GM18867 (cell line): ENCODE measurements around the gene KCNJ9.

Source experiments
- ATAC-seq: cut with Tn5 transposase; IDR thresholded peaks from one replicate; pipeline ENCODE4 v1.9.1; 2021; ENCODE audit warnings: mild to moderate bottlenecking, moderate library complexity; ENCODE audit not compliant: unreplicated experiment

The KCNJ9 gene

DNA sequence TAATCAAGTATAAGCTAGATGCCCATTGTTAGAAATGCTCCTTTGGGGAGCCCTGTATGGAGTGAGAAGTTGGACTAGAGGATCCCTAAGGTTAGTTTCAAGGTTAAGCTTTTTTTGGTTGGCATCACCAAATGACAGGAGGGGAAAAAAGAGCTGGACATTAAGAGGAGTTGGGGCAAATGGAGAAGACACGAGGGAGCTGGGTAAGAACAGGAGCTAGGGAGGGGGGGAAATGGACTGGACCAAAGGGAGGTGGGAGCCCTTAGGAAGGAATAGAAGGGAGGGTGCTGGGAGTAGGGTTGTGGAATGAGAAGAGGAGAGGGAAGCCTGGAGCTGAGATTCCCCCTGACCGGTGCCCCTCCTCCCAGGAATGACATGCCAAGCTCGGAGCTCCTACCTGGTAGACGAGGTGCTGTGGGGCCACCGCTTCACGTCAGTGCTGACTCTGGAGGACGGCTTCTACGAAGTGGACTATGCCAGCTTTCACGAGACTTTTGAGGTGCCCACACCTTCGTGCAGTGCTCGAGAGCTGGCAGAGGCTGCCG is 5.9 kb downstream of the KCNJ9 start:
- no peak for ATAC-seq

- ATAC-seq: no peak
These were observed 8.5 kb downstream of the KCNJ9 start for GRCh38 chr1:160089883-160090282.

- ATAC-seq: no peak
These were observed 9.4 kb downstream of the KCNJ9 start for GRCh38 chr1:160090760-160091159.

- no peak for ATAC-seq
These were observed 10.4 kb downstream of the KCNJ9 start for GRCh38 chr1:160091666-160092223.

DNA sequence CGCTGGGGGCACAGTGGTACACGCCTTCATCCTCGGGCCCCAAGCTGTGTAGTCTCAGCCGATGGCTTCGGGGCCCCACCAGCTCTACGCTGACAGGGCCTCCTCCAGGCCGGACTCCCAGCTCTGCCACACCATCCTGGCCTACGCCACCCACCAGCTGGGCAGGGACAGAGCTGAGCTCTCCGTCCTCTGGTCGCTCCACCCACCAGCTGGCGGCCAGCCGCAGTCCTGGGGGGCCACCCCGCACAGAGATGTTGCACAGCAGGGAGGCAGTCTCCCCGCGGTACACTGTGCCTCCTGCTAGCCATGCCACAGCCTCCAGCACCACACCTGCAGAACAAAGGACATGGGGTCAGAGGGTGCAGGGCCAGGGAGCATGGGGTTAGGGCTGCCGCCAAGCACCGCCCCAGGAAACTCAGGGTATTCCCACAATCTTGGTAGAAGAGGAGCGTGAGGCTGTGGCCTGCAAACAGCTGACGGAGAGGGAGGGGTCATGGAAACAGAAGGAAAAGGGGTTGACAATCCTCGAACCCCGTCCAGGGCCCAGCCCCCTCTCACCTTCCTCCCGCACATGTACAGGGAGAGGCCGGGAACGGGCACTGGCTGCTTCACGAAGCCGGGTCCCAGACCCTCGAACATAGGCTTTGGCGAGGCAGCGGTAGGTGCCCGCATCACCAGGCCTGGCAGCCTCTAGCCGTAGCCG is 11.2 kb downstream of the KCNJ9 start:
- ATAC-seq: no peak

DNA sequence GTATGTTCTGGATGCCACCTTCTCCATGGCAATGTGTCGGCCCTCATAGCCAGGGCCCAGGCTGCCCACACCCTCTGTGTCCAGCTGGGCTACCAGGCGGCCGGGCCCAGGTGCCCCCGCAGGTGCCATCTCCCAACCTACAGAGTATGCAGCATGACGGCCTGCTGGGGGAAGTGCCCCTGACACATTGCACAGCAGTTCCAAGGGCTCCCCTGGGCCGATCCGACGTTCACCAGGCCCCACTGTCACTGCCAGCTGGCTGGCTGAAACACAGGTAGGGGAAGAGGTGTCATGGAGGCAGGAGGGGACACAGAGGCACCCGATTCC is 11.7 kb downstream of the KCNJ9 start:
- ATAC-seq: no peak

DNA sequence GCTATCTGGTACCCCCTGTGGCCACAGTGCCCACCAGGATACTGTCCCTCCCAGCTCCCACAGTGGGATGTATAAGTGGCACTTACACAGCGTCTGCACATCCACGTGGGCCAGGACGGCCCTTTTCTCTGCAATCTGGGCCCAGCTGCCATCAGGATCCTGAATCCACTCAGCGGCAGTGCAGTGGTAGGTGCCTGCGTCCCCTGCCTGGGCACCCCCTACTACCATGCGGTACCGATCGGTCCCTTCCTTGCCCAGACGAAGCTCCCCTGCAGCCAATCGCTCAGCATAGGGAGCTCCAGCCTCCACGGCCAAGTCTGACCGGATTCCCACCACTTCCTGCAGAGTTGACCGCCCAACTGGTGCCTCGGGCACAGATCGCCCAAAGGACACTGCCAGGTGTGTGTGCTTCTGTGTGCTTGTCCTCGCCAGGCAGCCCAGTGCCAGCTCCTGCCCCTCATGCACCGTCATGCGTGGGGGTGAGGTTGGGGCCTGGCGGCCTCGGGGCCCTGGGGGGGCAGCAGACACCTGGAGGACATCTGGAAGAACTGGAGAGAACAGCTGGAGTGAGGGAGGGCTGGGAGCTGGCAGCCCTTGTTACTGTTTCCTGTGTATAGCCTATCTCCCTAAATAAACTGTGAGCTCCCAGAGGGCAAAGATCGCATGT is 12.4 kb downstream of the KCNJ9 start:
- no peak for ATAC-seq

DNA sequence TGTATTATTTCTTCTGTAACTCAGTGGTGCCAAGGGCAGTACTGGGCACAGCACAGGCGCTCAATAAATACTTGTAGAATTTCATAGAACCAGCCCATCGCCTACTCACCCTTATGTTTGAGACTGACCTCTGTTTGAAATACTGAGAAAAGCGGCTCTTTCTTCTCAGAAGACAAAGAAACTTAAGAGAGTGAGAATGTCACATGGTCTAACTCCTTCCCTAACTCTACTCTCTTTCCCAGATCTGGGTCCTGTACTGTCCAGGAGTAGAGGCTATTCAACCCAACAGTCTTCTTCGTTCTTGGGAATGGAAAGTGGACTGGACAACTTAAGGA is 12.9 kb downstream of the KCNJ9 start:
- ATAC-seq: no peak

- no peak for ATAC-seq
These were observed 13.5 kb downstream of the KCNJ9 start for GRCh38 chr1:160094806-160095205.

DNA sequence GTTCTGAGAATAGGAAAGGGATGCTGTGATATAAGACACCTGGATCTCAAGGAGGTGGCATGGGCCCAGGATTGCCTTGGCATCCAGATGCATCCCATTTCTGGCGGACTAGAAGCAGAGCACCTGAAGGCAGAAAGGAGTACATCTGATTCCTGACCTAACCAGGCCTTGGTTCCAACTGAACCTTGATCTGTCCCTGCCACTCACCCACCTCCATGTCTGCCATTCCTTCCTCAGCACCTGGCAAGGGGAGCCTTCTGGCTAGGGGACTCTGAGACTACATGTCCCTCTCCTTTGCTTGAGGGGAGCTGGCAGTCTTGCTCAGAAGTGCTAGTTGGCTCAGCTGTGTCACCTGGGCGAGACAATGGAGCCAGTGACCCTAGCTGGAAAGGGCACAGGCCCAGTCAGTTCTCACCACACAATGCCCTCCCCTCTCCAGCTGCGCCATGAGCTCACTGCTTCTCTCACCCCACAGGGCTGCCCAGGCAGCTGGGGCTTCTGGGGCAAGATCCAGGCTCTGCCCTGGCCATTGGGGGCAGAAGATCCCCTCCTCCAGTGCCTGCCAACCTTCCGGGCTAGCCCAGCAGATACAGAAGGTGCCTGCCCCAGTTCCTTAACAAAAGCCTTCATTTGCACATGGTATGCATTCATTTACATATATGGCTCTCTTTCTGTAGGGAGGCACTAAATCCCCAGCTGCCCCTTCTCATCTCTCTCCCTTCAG is 14.2 kb downstream of the KCNJ9 start:
- no peak for ATAC-seq

- no peak for ATAC-seq
These were observed 15.2 kb downstream of the KCNJ9 start for GRCh38 chr1:160096274-160097116.

DNA sequence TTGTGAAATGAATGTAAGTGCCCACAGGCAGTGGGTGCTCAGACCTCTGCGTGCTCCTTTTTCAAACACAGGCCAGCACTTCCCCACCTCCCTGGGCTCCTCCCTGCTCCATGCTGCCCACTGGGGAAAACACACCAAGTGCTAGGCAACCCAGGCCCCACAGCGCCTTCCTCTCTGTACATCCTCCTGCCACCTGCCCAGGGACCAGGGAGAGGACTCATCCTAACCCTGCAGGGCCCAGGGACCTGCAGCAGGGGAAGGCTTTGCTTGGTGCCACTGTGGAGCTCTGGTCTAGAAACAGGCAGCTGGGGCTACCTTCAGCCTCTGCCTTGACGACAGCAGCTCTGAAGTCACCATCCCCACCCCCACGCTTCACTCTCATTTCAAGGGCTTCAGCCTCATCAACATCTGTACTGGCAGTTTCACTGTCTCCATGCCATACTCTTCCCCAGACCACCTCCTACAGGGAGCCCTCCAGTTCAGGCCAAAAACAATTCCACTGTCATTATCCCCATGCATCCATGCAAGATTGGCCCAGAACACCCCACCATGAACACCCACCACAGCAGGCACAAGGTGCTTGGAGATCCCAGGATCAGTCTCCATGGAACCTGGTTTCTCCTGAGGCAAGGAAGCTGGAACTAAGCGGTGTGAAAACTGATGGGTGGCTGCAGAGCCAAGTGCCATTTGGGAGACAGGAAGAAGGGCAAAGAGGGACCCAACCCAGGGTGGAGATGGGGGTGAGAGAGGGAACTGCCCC is 16.0 kb downstream of the KCNJ9 start:
- ATAC-seq: no peak

- ATAC-seq: peak; percentile 53
These were observed 16.8 kb downstream of the KCNJ9 start, which contains the start of gene IGSF8 for GRCh38 chr1:160097911-160098851. Gene IGSF8 (minus strand): TSS chr1:160098619. CDS start chr1:160098472, 147 bp downstream.

DNA sequence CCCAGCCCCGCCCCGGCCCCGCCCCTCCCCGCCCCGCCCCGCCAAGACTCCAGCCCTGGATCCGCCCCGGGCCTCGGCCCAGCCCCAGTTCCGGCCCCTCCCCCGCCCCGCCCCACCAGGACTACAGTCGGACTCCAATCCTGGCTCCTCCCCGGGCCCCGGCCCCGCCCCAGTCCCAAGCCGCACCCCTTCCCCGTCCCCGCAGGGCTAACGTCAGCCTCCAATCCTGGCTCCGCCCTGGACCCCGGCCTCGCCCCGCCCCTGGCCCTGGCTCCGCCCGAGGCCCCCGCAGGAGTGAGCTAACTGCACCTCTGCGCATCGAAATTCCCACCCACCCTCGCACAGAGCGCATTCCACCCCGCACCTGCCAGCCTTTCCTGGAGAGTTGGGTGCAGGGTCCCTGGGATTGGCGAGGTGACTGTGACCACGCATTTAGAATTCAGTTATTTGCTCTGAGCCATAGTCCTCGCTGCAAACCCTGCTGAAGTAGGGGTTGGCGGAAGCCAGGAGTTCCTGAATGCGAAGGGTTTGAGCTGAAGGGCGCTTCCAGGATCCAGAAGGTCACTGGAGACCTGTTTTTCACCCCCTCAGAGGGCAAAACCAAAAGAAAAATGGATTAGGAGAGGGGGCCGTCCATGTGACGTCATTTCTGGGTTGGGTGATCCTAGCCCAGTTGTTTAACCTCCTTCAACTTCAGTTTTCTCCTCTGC is 17.7 kb downstream of the KCNJ9 start:
- ATAC-seq: peak; percentile 81

DNA sequence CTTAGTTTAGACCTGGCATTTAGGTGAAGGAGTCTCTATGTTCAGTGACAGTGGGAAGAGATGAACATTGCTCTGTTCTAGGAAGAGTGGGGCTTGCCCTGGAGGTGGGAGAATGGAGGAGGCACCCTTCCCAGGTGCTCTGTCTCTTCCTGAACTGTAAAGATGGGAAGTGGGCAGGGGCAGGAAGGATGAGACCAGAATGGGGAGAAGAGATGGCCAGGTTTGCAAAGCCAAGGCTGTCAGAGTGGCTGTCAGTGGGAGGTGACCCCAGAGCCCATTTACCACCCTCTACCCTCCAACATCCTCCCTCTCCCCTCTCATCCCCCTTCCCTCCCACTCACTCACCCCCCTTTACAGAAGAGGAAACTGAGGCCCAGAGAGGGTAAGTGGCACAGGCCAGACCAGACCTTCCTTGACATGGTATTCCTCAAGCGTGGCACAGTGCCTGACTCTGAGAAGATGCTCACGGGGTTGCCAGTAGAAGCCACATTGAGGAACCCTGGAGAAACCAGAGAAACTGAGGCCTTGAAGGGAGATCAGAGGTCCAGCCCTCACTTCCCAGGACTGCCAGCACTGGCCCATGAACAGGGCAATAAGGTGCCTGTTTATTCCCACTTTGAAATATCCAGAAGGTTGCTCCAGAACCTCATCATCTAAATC is 18.5 kb downstream of the KCNJ9 start:
- no peak for ATAC-seq

DNA sequence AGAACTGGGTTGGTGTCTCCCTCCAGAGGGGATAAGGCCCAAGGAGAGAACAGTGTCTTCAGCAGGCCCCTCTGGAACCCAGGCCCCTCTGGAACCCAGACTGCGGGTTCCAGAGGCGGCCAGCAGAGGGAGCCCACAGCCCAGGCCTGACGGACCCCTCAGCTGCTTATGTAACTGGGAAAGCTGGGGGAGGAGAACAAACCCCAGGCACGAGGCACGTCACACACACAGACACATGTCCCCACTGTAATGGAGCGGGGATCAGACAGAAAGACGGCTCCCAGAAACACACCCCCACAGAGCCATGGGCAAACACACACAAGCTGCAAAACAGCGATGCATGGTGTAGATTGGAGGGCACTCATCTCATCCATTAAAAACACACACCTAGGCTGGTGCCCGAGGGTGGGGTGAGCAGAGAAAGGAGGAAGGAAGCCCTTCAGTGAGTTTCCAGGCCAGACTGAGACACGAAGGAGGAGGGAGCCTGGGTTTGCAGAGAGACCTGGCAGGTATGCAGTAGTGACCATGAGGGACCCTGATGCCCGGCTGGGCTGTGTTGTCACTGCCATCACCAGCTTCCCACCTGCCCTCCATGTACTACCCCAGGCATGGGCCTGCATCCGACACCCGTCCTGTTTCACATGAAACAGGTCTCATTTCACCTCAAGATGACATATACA is 19.8 kb downstream of the KCNJ9 start:
- peak; percentile 25 for ATAC-seq
